Panc1 (cell line): ENCODE results near the gene EPB41L4B.

Experiments used
- CTCF ChIP-seq: fragments of 450-650 bp; IDR thresholded peaks from 2 replicates; pipeline ENCODE4 v1.5.1; 2017; ENCODE audit warnings: mild to moderate bottlenecking
- POLR2AphosphoS5 ChIP-seq: IDR thresholded peaks from 2 replicates; pipeline ENCODE4 v1.6.1; 2012; ENCODE audit warnings: mild to moderate bottlenecking, low read depth, low read length, moderate library complexity
- REST ChIP-seq, 2 experiments: IDR thresholded peaks; 2 replicates each; pipeline ENCODE4 v1.6.1; 2011 to 2012; ENCODE audit warnings: low read depth in 2 of 2, control low read depth in 1 of 2, low read length in 1 of 2, mild to moderate bottlenecking in 1 of 2, moderate library complexity in 1 of 2; ENCODE audit not compliant: insufficient read depth in 1 of 2
- SIN3A ChIP-seq: IDR thresholded peaks from 2 replicates; pipeline ENCODE4 v1.6.1; 2012; ENCODE audit warnings: low read depth, mild to moderate bottlenecking, low read length, moderate library complexity, borderline replicate concordance; ENCODE audit not compliant: insufficient read depth
- TCF7L2 ChIP-seq: IDR thresholded peaks from 2 replicates; pipeline ENCODE4 v1.6.1; 2011; ENCODE audit warnings: mild to moderate bottlenecking, low read depth, low read length, inconsistent platforms

- no peak for TF ChIP-seq CTCF
- TF ChIP-seq POLR2AphosphoS5 = no peak
- TF ChIP-seq SIN3A = no peak
- TF ChIP-seq TCF7L2 = no peak
- TF ChIP-seq REST (IDR thresholded peaks at IDR 0.05; ENCODE audit: insufficient read depth in 1 of 2, low read depth in 2 of 2, low read length in 1 of 2) = no peak
Measured at GRCh38 chr9:109166771-109167601, 153.9 kb downstream of the EPB41L4B start, which contains the start of gene FRRS1L.
